Mesothelial cell of epicardium (in vitro differentiated cells): Measurements from ENCODE around the gene ICAM3. TPM values are rescaled to one million over a fixed set of nuclear protein-coding genes. Genes with fewer than 3 reads are reported as not detected.

ENCODE experiments used
- DNase-seq, 2 experiments: peaks; one replicate each; pipeline ENCODE4 v3.0.0; 2021; ENCODE audit warnings: low spot score in 2 of 2; ENCODE audit not compliant: unreplicated experiment in 2 of 2
- H3K27ac Mint-ChIP-seq: 2 replicates; pipeline ENCODE4 v1.8.0; 2021; ENCODE audit warnings: mixed read lengths
- H3K27me3 Mint-ChIP-seq: 2 replicates; pipeline ENCODE4 v1.8.0; 2021; ENCODE audit warnings: low read depth, mixed read lengths
- H3K36me3 Mint-ChIP-seq: 2 replicates; pipeline ENCODE4 v1.8.0; 2021; ENCODE audit warnings: mixed read lengths
- H3K4me1 Mint-ChIP-seq: 2 replicates; pipeline ENCODE4 v1.8.0; 2021; ENCODE audit warnings: mixed read lengths
- H3K4me3 Mint-ChIP-seq: 2 replicates; pipeline ENCODE4 v1.8.0; 2021; ENCODE audit warnings: mild to moderate bottlenecking, moderate library complexity, mixed read lengths
- H3K9me3 Mint-ChIP-seq: 2 replicates; pipeline ENCODE4 v1.8.0; 2021; ENCODE audit warnings: mixed read lengths
- total RNA-seq: library from RNA; stranded (reverse); gene quantifications from 3 replicates; pipeline ENCODE4 v1.2.1, GENCODE V29; 2021
- TF ChIP-seq, protein P1 (sequence below): fragments of 200-600 bp; sonication (generic); IDR thresholded peaks from one replicate; pipeline ENCODE4 v1.5.0; 2021; ENCODE audit warnings: antibody characterized with exemption; ENCODE audit not compliant: unreplicated experiment

Gene ICAM3
- total RNA-seq, 1 donor from 2014 or later = 2.3 TPM

DNA sequence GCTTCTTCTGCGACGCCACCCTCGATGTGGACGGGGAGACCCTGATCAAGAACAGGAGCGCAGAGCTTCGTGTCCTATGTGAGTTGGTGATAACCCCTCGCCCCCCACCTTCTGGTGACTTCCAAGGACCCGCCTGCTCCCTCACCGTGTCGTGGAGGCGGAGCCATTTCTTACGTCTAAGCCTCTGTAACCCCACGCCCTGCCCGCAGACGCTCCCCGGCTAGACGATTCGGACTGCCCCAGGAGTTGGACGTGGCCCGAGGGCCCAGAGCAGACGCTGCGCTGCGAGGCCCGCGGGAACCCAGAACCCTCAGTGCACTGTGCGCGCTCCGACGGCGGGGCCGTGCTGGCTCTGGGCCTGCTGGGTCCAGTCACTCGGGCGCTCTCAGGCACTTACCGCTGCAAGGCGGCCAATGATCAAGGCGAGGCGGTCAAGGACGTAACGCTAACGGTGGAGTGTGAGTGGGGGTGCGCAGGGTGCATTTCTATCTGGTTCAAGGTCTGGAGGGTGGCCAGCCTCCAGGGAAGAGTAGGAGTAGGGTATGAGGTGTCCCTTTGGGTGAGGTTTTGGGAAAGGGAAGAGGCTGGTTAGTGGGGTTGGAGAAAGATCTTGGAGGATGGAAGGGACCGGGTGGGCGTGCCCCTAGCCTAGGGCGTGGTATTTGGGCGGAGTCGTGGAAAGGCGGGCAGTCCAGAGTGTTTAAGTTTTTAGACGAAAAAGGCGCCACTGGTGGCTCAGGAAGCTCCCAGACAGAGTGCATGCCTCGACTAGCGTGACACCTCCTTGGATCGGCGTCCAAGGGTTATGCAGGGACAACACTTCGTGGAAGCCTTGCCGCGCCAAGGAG is 46.4 kb downstream of the ICAM3 start:
- DNase-seq = no peak
- peak overlapping the region; percentile 70 for H3K4me3 Mint-ChIP-seq

DNA sequence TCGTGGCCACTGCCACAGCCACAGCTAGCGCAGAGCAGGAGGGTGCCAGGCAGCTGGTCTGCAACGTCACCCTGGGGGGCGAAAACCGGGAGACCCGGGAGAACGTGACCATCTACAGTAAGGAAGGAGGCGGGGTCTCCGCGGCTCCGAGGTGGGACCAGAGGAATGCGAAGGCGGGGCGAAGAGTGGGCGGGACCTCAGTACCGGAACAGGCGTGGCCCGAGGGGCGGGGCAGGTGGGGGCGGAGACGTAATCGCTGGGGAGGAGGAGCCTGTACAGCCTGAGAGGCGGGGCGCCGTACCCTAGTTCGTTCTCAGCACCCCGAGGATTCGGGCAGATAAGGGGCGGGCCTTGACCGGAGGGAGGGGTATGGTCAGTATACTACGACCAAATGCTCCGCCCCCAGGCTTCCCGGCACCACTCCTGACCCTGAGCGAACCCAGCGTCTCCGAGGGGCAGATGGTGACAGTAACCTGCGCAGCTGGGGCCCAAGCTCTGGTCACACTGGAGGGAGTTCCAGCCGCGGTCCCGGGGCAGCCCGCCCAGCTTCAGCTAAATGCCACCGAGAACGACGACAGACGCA is 47.1 kb downstream of the ICAM3 start:
- H3K27me3 Mint-ChIP-seq = peaks cover 96% of the 10 kb centered on the region
- H3K27ac Mint-ChIP-seq = no peak overlapping the region
- peaks cover 42% of the 10 kb centered on the region for H3K4me1 Mint-ChIP-seq
- DNase-seq = peak; percentile 73 to 86
- no peaks in the 10 kb centered on the region for H3K9me3 Mint-ChIP-seq
- TF ChIP-seq, protein P1, sequence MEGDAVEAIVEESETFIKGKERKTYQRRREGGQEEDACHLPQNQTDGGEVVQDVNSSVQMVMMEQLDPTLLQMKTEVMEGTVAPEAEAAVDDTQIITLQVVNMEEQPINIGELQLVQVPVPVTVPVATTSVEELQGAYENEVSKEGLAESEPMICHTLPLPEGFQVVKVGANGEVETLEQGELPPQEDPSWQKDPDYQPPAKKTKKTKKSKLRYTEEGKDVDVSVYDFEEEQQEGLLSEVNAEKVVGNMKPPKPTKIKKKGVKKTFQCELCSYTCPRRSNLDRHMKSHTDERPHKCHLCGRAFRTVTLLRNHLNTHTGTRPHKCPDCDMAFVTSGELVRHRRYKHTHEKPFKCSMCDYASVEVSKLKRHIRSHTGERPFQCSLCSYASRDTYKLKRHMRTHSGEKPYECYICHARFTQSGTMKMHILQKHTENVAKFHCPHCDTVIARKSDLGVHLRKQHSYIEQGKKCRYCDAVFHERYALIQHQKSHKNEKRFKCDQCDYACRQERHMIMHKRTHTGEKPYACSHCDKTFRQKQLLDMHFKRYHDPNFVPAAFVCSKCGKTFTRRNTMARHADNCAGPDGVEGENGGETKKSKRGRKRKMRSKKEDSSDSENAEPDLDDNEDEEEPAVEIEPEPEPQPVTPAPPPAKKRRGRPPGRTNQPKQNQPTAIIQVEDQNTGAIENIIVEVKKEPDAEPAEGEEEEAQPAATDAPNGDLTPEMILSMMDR = no peak
- no peaks in the 10 kb centered on the region for H3K36me3 Mint-ChIP-seq
- H3K4me3 Mint-ChIP-seq = peak overlapping the region; percentile 70

More for the DNA sequence above, 46.4 kb downstream of the ICAM3 start:
- H3K9me3 Mint-ChIP-seq = no peaks in the 10 kb centered on the region
- H3K27me3 Mint-ChIP-seq = peaks cover 95% of the 10 kb centered on the region
- peaks cover 40% of the 10 kb centered on the region for H3K4me1 Mint-ChIP-seq
- H3K27ac Mint-ChIP-seq = no peak overlapping the region
- TF ChIP-seq, protein P1 = no peak
- H3K36me3 Mint-ChIP-seq = no peaks in the 10 kb centered on the region

DNA sequence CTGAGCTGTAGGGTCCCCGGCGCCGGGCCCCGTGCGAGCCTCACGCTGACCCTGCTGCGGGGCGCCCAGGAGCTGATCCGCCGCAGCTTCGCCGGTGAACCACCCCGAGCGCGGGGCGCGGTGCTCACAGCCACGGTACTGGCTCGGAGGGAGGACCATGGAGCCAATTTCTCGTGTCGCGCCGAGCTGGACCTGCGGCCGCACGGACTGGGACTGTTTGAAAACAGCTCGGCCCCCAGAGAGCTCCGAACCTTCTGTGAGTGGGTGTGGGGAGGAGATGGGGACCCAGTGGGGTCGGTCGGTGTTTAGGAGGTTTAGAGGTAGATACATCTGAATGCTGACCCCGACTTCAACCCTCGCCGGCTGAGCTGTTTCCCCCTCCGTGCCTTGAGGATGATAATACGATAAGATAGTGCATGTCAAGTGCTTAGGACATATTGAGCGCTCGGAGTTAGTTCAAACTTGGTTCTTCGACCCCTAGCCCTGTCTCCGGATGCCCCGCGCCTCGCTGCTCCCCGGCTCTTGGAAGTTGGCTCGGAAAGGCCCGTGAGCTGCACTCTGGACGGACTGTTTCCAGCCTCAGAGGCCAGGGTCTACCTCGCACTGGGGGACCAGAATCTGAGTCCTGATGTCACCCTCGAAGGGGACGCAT is 47.7 kb downstream of the ICAM3 start:
- H3K4me1 Mint-ChIP-seq = peaks cover 45% of the 10 kb centered on the region
- no peaks in the 10 kb centered on the region for H3K36me3 Mint-ChIP-seq
- TF ChIP-seq, protein P1 = no peak
- H3K4me3 Mint-ChIP-seq = peak overlapping the region; percentile 70
- peaks cover 97% of the 10 kb centered on the region for H3K27me3 Mint-ChIP-seq
- H3K27ac Mint-ChIP-seq = no peak overlapping the region
- no peaks in the 10 kb centered on the region for H3K9me3 Mint-ChIP-seq
- no peak for DNase-seq

DNA sequence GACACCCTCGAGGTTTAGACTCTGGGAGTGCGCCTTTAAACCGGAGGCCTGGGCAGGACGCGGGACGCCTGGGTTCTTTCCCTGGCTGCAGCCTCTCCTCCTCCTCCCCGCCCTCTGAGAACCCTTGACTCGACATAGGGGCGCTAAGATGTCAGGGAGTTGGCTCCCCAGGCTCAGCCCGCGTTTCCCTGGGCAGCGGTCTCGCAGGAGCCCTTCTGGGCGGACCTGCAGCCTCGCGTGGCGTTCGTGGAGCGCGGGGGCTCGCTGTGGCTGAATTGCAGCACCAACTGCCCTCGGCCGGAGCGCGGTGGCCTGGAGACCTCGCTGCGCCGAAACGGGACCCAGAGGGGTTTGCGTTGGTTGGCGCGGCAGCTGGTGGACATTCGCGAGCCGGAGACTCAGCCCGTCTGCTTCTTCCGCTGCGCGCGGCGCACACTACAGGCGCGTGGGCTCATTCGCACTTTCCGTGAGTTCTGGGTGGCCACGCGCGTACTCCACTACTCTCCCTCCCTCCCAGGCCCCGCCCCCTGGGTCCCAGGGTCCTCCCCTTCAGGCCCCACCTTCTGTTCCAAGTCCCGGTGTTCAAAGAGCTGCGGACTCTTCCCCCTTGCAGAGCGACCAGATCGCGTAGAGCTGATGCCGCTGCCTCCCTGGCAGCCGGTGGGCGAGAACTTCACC is 48.4 kb downstream of the ICAM3 start:
- no peak for DNase-seq
- Mint-ChIP-seq H3K4me3 (peak overlapping the region; percentile 70), H3K27ac (no peak overlapping the region), H3K9me3 (no peaks in the 10 kb centered on the region), H3K36me3 (no peaks in the 10 kb centered on the region), H3K27me3 (peaks cover 100% of the 10 kb centered on the region), H3K4me1 (peaks cover 51% of the 10 kb centered on the region)
- TF ChIP-seq, protein P1 = no peak

DNA sequence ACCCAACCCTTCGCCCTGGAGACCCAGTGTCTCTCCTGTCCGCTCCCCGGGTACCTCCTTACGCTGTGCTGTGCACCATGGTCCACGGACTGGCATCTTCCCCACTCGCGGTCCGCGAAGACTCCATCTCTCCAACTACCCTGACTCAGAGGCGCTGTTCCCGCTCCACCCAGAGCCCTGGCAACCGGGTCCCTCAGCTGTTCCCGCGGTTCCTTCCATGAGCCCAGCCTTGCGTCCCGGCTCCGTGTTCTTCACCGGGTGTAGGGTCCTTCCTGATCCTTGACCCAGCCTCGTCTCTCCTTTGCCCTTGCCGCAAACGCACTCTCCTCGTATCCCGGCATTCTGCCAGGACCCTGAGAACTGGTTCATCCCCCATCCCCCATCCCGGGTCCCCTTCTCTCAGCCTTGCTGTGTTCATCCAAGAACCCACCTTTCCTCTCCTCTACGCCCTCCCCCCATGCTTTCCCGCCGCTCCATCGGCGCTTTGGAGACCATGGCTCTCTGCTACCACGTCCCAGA is 49.0 kb downstream of the ICAM3 start:
- Mint-ChIP-seq H3K9me3 (no peaks in the 10 kb centered on the region), H3K27ac (no peak overlapping the region), H3K27me3 (peaks cover 100% of the 10 kb centered on the region), H3K36me3 (no peaks in the 10 kb centered on the region), H3K4me3 (peak overlapping the region; percentile 70), H3K4me1 (peaks cover 46% of the 10 kb centered on the region)
- DNase-seq = no peak
- TF ChIP-seq, protein P1 = no peak
